Stimulated activated CD4-positive, alpha-beta T cell treated with anti-CD3 and anti-CD28 coated beads, Interleukin-4, amount 100 ng/mL, for 1 hour (primary cell): ENCODE results near the gene RMRP.

Experiments
- DNase-seq: peaks from one replicate; pipeline ENCODE4 v3.0.0-alpha.2; 2020

RMRP gene

GRCh38 chr9:35657546-35658136 is at the start of gene RMRP:
RMRP (minus strand) TSS chr9:35658019.
- DNase-seq = peak; percentile 93

DNA sequence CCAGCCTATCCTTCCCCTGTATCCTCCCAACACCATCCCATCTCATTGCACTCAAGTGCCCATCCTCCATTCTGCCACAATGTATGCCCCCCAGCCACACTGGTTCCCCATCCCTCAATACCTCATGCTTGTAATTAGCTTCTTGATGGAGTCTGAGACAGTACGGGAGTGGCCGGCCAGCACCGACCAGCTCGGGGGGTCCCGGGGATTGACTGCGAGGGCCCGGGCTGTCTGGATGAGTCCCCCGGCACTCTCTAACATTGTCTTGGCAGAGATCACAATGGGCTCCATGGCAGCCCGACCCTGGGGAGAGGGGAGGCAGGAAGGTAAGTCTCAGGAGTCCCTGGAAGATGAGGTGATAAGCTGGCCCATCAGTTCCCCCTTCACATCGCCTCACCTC is 49.1 kb upstream of the RMRP start:
- no peak for DNase-seq

DNA sequence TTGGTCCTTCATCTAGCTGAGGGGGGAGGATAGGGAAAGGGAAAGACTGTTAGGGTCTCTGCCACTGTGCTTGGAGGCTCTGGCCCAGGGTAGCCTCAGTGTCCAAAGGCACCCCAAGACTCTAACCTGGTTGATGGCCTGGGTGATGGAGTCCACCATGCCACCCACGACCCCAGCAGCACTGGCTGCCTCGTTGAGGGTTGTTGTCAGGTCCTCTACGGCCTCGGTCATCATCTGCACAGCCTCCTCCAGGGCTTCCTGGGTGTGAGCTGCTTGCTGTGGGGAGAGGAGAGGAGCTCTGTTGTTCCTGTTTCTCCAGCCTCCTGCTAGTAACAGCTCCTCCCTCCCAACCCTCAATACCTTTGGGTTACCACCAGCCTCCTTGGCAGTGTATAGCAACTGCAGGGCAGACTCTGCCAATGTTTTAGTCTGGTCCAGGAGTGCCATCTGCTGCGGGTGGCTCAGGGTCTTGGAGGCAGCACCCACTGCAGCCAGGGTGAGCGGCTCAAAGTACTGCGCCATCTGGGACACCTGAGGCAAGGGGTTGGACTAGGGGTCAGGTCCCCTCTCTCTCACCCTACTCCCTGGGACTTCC is 48.1 kb upstream of the RMRP start:
- DNase-seq = no peak

DNA sequence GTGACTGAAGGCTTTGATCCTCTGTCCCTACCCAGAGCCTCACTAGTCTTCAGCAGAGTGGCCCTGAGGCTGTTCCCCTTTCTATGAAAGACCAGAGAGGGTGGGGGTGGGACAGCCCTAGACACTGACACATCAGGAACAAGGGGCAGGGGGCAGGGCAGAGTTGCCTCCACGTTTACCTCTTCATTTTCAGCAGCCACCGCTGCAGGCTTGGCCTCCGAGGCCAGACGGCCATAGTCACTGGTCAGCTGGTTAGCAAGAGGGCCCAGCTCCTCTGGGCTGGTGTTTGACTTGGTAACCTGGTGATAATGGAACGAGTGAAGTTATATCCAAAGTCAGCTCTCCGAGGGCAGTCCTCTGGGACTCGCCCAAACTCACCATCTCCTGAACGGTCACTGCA is 47.6 kb upstream of the RMRP start:
- no peak for DNase-seq

DNA sequence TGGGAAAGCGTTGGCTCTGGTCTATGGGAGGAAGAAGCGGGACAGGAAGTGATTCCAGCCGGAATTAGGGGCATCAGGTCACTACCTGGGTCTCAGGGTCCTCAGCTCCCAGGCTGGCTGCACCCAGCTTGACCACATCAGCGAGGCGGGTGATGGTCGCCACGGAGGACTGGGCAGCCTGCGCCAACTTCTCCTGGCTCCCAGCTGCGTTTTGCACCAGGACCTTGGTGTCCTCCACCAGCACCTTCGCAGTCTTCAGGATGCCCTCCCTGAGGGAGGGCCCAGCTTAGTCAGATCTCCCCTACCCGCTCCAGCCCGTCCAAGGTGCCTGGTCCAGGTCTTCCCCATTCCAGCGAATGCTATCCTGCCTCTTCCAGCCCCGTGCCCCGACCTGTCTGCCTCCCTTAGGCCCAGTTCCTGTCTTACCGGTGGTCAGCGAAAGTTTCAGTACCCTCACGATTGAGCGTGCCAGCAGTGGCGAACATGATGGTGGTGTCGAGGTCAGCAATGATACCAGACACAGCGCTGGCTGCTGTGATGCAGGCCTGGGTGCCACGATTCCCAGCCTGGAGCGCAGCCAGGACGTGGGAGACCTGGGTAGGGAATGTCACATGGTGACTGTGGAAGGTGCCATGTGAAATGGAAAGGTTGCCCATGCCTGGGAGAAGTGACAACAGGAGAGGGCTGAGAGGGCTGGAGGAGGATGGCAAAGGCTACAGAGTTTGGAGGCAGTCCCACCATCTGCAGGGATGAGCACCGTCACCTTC is 46.3 kb upstream of the RMRP start:
- no peak for DNase-seq

DNA sequence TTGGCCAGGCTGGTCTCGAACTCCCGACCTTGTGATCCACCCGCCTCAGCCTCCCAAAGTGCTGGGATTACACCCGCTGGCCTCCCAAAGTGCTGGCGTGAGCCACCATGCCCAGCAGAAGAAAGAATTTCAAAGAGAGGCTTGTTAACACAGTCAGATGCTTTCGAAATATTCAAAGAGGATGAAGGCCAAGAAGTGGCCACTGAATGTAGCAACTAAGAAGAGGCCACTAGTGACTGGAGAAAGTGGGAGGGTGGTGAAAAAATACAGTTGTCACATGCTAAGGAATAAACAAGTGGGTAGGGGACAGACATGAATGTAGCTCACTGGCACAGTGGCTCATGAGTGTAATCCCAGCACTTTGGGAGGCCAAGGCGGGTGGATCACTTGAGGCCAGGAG is 44.9 kb upstream of the RMRP start:
- no peak for DNase-seq

DNA sequence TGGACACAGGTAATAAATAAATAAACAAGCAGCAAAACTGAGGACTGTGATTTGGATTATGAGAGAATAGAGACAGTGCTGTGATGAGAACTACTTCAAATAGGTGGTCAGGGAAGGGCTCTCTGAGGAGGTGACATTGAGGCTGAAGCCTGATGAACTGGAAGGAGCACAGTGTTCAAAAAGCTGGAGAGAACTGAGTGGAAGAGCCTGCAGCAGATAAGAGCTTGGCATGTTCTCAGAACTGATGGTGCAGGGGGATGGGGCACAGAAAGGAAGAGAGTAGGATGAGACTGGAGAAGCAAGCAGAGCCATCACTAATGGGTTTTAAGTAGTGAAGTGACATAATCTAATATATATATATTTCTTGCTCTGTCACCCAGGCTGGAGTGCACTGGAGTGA is 43.1 kb upstream of the RMRP start:
- DNase-seq = no peak

DNA sequence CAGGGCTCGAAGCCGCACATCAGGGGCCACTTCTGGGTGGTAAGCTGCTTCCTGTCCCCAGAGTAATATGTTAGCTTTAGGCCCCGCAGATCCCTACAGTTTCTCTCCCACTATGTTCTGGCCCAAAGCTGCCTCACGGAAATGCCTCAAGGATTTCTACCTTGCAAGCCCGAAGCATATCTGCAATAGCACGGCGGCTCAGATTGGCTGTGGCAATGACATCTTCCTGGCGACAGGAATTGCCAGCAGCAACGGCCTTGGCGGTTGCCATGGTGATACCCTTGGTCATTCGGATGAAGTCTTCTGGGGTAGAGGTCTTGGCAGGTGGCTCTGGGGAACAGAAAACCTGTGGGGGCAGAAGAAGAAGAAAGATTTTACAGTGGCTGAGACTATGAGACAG is 42.2 kb upstream of the RMRP start:
- no peak for DNase-seq

GRCh38 chr9:35698231-35698630 is 40.4 kb upstream of the RMRP start:
- DNase-seq = no peak

- DNase-seq = no peak
These were observed 39.7 kb upstream of the RMRP start for GRCh38 chr9:35697486-35697885.

DNA sequence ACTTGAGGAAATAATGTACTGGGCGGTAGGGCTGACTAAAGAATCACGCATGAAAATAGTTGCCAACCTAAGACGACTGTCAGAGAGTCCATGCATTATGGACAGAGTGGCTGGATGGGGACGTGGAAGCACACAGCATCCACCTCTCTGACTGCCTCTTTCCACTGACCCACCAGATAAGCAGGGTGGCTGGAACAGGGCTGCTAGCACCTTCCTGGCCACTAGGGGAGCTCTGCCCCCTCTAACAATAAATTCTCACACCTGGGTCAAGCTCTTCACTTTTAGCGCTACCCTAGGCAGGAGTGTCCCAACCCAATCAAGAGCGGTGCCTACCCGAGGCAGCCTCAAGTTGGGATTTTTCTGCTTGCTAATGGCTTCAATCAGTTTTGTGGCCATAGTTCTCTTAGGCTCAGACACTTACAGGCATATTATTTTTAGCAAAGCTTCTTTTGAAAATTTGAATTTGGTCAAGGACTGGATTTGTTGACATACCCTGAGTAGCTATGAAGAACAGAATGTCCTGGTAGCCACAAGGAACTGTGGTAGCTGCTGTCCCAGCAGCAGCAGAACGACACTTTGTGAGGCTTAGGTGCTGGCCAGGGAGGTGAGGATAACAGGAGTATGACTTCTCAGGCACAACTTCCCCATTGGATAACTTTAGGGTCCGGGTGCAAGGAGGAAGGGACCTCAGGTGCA is 38.8 kb upstream of the RMRP start:
- DNase-seq = peak; percentile 47

- no peak for DNase-seq
These were observed 38.2 kb upstream of the RMRP start for GRCh38 chr9:35695943-35696401.

- DNase-seq = no peak
These were observed 34.0 kb upstream of the RMRP start for GRCh38 chr9:35691757-35692301.

DNA sequence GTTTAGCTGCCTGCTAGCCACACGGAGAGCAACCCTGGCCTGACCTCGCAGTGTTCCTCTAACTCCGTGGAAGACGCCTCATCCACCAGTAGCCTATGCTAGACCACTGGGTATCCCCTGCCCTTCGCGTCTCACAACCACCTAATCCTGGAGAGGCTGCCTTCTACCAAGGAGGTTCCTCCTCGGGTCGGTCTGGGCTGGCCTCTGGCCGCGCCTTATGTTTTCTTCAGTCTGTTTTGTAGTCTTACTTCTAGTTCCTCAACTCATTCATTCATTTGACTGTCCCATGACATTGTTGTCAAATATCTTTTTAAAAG is 33.5 kb upstream of the RMRP start:
- DNase-seq = no peak

GRCh38 chr9:35690614-35691333 is 33.0 kb upstream of the RMRP start:
- DNase-seq = peak; percentile 38

- DNase-seq = no peak
These were observed 32.4 kb upstream of the RMRP start for GRCh38 chr9:35690294-35690613.

DNA sequence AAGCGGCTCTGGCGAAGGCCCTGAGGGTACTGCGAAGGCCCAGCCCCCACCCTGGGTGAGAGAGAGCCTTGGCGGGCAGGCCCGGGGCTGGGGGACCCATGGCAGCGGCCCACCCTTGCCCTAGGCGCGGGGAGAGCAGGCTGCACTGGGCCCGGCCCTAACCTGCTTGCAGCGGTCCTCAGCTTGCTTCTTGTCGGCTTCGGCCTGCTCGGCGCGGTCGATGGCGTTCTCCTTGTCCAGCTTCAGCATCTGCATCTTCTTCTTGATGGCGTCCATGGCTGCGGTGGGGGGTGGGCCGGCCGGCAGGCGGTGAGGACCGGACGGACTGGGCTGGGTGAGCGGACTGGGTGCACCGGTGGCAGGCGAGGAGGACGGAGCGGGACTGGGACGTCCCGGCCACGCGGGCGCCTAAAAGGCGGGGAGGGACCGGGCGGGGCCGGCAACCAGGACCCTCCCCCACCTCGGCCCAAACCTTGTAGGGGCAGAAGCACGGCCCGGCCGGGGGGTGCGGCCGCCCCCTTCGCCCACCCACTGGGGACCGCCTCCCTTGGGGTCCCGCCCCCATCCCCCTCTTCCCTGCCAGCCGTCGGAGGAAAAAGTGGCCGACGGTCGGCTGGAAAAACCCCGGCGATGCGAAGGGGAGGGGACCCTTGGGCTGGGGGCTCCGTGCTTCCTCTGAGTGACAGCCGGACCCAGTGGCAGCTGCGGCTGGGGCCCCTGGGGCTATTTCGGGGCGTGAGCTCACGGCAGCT is 31.9 kb upstream of the RMRP start, which contains the start of gene TPM2:
Gene TPM2, minus strand, starts transcription at position 384 of the 752 bp plus-strand sequence. Its CDS starts 108 bp downstream, at position 276.
- DNase-seq = no peak

DNA sequence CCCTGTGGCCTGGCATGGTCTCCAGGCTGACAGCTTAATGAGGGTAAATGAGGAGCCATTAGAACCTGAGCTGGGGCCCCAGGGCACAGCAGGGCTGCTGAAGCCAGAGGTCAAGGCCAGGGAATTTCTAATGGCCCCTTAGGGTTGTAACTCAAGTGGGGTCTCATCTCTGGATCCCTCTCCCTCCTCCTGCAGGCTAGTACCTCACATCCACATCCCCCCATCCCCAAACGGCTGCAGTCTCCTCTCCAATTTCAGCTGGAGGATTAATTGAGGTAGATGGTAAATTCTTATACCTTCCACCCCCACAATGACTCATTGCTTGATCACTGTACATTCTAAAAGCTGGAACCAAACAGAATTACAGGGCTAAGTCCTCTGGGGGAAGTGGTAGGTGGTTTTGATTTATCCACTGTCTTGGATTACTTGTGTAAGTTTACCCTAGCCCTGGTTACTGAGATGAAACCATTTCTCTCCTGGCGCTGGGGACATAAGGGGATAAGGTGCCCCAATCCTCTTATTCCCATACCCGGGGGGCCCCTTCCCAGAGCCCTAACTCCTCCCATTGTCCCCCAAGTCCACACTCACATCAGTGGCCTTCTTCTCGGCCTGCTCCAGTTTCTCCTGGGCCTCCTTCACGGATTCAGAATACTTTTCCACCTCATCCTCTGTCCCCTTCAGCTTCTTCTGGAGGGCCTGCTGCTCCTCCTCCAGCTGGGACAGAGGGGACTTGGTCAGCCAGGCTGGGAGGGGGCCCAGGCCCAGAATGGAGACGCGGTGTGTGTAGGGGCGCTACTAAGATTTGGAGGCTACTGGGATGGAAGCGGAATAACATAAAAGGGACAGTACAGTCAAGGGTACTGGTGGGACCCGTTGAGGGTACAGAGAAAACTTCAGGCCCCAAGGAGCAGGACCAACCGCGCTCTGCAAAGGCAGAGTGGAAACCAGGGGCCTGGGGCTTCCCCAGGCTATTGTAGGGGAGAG is 31.0 kb upstream of the RMRP start:
- no peak for DNase-seq

DNA sequence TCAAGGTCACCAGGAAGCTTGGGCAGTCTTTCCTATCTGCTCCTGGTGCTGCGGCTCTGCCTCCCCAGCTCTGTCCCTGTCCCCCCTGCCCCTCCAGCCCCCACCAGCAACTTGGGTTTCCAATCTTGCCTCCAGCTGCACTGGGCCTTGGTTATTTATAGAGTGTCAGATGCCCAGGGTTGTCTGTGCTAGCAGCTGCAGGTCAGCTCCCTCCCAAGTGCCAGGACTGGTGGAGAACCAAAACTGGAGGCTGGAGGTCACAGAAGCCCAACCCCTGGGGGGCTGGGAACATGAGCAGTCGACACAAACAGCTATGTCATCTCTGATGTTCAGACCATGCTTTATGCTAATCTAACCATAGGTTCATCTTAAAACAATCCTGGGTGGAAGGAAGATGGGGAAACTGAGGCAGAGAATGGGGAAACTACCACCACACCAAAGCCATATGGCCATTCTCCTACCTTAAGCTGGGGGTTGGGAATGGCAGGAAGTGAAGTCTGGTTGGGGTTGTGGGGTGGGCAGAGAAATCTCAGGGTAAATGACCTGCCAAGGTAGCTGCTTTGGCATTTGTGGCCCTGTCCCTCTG is 30.2 kb upstream of the RMRP start:
- DNase-seq = no peak

- DNase-seq = no peak
These were observed 29.5 kb upstream of the RMRP start for GRCh38 chr9:35687306-35687705.
